ENCODE data around the gene C16orf78. TPM values are rescaled to one million over a fixed set of nuclear protein-coding genes. Genes with fewer than 3 reads are reported as not detected.
"Not testable (repeated sequence)": the region's sequence is repeated elsewhere in the genome, so short reads cannot be mapped to it uniquely, and the experiment has no call there.

The C16orf78 gene
- total RNA-seq, 1 donor from 2014 or later: not detected

GRCh38 chr16:49356728-49357488 is 16.7 kb upstream of the C16orf78 start:
- Histone ChIP-seq H4K20me1 (ENCODE audit: insufficient read depth, low read length) (no peaks in the 10 kb centered on the region), H3K27me3 (ENCODE audit: insufficient read depth, low read length) (no peaks in the 10 kb centered on the region), H3K9ac (ENCODE audit: low read length) (no peak overlapping the region), H3K9me3 (ENCODE audit: insufficient read depth, low read depth, low read length) (no peaks in the 10 kb centered on the region), H3K36me3 (ENCODE audit: insufficient read depth, low read length) (no peaks in the 10 kb centered on the region), H3K4me2 (ENCODE audit: low read length) (no peak overlapping the region), H3K27ac (ENCODE audit: low read depth, low read length) (no peak overlapping the region), H3K79me2 (ENCODE audit: insufficient read depth, low read length) (no peaks in the 10 kb centered on the region), H2AFZ (ENCODE audit: low read depth, low read length) (no peak overlapping the region), H3K4me1 (ENCODE audit: insufficient read depth, low read length) (no peaks in the 10 kb centered on the region), H3K4me3 (ENCODE audit: insufficient read depth, low read depth, low read length) (no peak overlapping the region)
- peaks cover 44% of the 10 kb centered on the region for H3K27me3 Mint-ChIP-seq (ENCODE audit: low read depth, unreplicated experiment)
- H3K9me3 Mint-ChIP-seq (ENCODE audit: unreplicated experiment): no peaks in the 10 kb centered on the region
- DNase-seq (ENCODE audit: low read depth): no peak
- FAIRE-seq: no peak
- TF ChIP-seq EZH2 (IDR thresholded peaks at IDR 0.05; ENCODE audit: insufficient read depth, low read length): no peak
- TF ChIP-seq CTCF (IDR thresholded peaks at IDR 0.05; ENCODE audit: insufficient read depth, low read depth, low read length): no peak
- no peaks in the 10 kb centered on the region for H3K4me1 Mint-ChIP-seq (ENCODE audit: low read depth, unreplicated experiment)
- no peaks in the 10 kb centered on the region for H3K36me3 Mint-ChIP-seq (ENCODE audit: low read depth, unreplicated experiment)
- no peak overlapping the region for H3K27ac Mint-ChIP-seq (ENCODE audit: unreplicated experiment)
- no peak overlapping the region for H3K4me3 Mint-ChIP-seq (ENCODE audit: unreplicated experiment)

GRCh38 chr16:49359591-49359990 is 14.0 kb upstream of the C16orf78 start:
- Histone ChIP-seq H3K9ac (ENCODE audit: low read length) (no peak overlapping the region), H3K4me3 (ENCODE audit: insufficient read depth, low read depth, low read length) (no peak overlapping the region), H2AFZ (ENCODE audit: low read depth, low read length) (no peak overlapping the region), H4K20me1 (ENCODE audit: insufficient read depth, low read length) (no peaks in the 10 kb centered on the region), H3K79me2 (ENCODE audit: insufficient read depth, low read length) (no peaks in the 10 kb centered on the region), H3K36me3 (ENCODE audit: insufficient read depth, low read length) (no peaks in the 10 kb centered on the region), H3K27me3 (ENCODE audit: insufficient read depth, low read length) (no peaks in the 10 kb centered on the region), H3K4me2 (ENCODE audit: low read length) (no peak overlapping the region), H3K4me1 (ENCODE audit: insufficient read depth, low read length) (no peaks in the 10 kb centered on the region), H3K9me3 (ENCODE audit: insufficient read depth, low read depth, low read length) (no peaks in the 10 kb centered on the region), H3K27ac (ENCODE audit: low read depth, low read length) (no peak overlapping the region)
- TF ChIP-seq EZH2 (IDR thresholded peaks at IDR 0.05; ENCODE audit: insufficient read depth, low read length) (no peak), CTCF (IDR thresholded peaks at IDR 0.05; ENCODE audit: insufficient read depth, low read depth, low read length) (no peak)
- DNase-seq (ENCODE audit: low read depth) (no peak), FAIRE-seq (no peak)
- H3K36me3 Mint-ChIP-seq (ENCODE audit: low read depth, unreplicated experiment): no peaks in the 10 kb centered on the region
- peaks cover 4% of the 10 kb centered on the region for H3K9me3 Mint-ChIP-seq (ENCODE audit: unreplicated experiment)
- H3K27me3 Mint-ChIP-seq (ENCODE audit: low read depth, unreplicated experiment): peaks cover 35% of the 10 kb centered on the region
- no peaks in the 10 kb centered on the region for H3K4me1 Mint-ChIP-seq (ENCODE audit: low read depth, unreplicated experiment)
- H3K4me3 Mint-ChIP-seq (ENCODE audit: unreplicated experiment): no peak overlapping the region
- H3K27ac Mint-ChIP-seq (ENCODE audit: unreplicated experiment): no peak overlapping the region

GRCh38 chr16:49361731-49362130 is 11.9 kb upstream of the C16orf78 start:
- not testable (repeated sequence) for H3K36me3 Mint-ChIP-seq (ENCODE audit: low read depth, unreplicated experiment); FAIRE-seq; H3K9me3 ChIP-seq (ENCODE audit: insufficient read depth, low read depth, low read length); H3K4me2 ChIP-seq (ENCODE audit: low read length); H3K36me3 ChIP-seq (ENCODE audit: insufficient read depth, low read length); H3K79me2 ChIP-seq (ENCODE audit: insufficient read depth, low read length); H3K9me3 Mint-ChIP-seq (ENCODE audit: unreplicated experiment); H3K27ac Mint-ChIP-seq (ENCODE audit: unreplicated experiment); H3K27me3 ChIP-seq (ENCODE audit: insufficient read depth, low read length); H2AFZ ChIP-seq (ENCODE audit: low read depth, low read length); H3K27ac ChIP-seq (ENCODE audit: low read depth, low read length); H3K4me1 Mint-ChIP-seq (ENCODE audit: low read depth, unreplicated experiment); DNase-seq (ENCODE audit: low read depth); H4K20me1 ChIP-seq (ENCODE audit: insufficient read depth, low read length); H3K9ac ChIP-seq (ENCODE audit: low read length); H3K4me3 Mint-ChIP-seq (ENCODE audit: unreplicated experiment); H3K4me1 ChIP-seq (ENCODE audit: insufficient read depth, low read length); H3K4me3 ChIP-seq (ENCODE audit: insufficient read depth, low read depth, low read length)
- H3K27me3 Mint-ChIP-seq (ENCODE audit: low read depth, unreplicated experiment): peaks cover 26% of the 10 kb centered on the region
